GM23338 (cell line): ENCODE results near the gene LOXL1. TPM values are rescaled to one million over a fixed set of nuclear protein-coding genes. Genes with fewer than 3 reads are reported as not detected.

ENCODE experiments used
- ATAC-seq: fragments of 200-7000 bp; cut with Tn5 transposase; 3 replicates; pipeline ENCODE4 v1.9.1; 2020
- DNase-seq: peaks from one replicate; pipeline ENCODE4 v3.0.0-alpha.2; 2015; ENCODE audit warnings: low spot score
- H2AFZ ChIP-seq: fragments of 200-600 bp; sonication (generic); 2 replicates; pipeline ENCODE4 v1.8.0; 2016; ENCODE audit warnings: antibody characterized with exemption, mild to moderate bottlenecking, moderate library complexity
- H3F3A ChIP-seq: fragments of 200-600 bp; sonication (generic); replicated peaks from 2 replicates; pipeline ENCODE4 v1.8.0; 2017; ENCODE audit warnings: antibody characterized with exemption, mixed run types, low read depth
- H3K27ac ChIP-seq: fragments of 200-600 bp; sonication (generic); 2 replicates; pipeline ENCODE4 v1.6.1; 2016; ENCODE audit warnings: low read depth
- H3K27me3 ChIP-seq: fragments of 200-600 bp; sonication (generic); 2 replicates; pipeline ENCODE4 v1.8.0; 2016; ENCODE audit warnings: mild to moderate bottlenecking, mixed run types, moderate library complexity; ENCODE audit not compliant: insufficient read depth
- H3K36me3 ChIP-seq: fragments of 200-600 bp; sonication (generic); 2 replicates; pipeline ENCODE4 v1.8.0; 2016; ENCODE audit warnings: mild to moderate bottlenecking; ENCODE audit not compliant: insufficient read depth
- H3K4me1 ChIP-seq: fragments of 200-600 bp; sonication (generic); 2 replicates; pipeline ENCODE4 v1.8.0; 2016; ENCODE audit warnings: mild to moderate bottlenecking, moderate library complexity; ENCODE audit not compliant: insufficient read depth
- H3K4me2 ChIP-seq: fragments of 200-600 bp; sonication (generic); 2 replicates; pipeline ENCODE4 v1.7.1; 2017; ENCODE audit warnings: mixed run types
- H3K4me3 ChIP-seq: fragments of 200-600 bp; sonication (generic); 2 replicates; pipeline ENCODE4 v1.6.1; 2016; ENCODE audit warnings: mixed run types
- H3K79me2 ChIP-seq: fragments of 200-600 bp; sonication (generic); replicated peaks from 2 replicates; pipeline ENCODE4 v1.8.0; 2017; ENCODE audit warnings: mild to moderate bottlenecking; ENCODE audit not compliant: insufficient read depth
- H3K9me2 ChIP-seq: fragments of 200-600 bp; sonication (generic); 2 replicates; pipeline ENCODE4 v1.8.0; 2017; ENCODE audit not compliant: insufficient read depth
- H4K20me1 ChIP-seq: fragments of 200-600 bp; sonication (generic); replicated peaks from 2 replicates; pipeline ENCODE4 v1.8.0; 2017; ENCODE audit warnings: mild to moderate bottlenecking; ENCODE audit not compliant: insufficient read depth
- H3K27ac Mint-ChIP-seq: 2 replicates; pipeline ENCODE4 v1.8.0; 2020; ENCODE audit warnings: inconsistent platforms, mild to moderate bottlenecking, moderate library complexity, mixed read lengths
- H3K27me3 Mint-ChIP-seq: 3 replicates; pipeline ENCODE4 v1.8.0; 2022; ENCODE audit warnings: low read depth, mild to moderate bottlenecking, moderate library complexity, mixed read lengths, inconsistent platforms; ENCODE audit not compliant: insufficient read depth, poor library complexity
- H3K36me3 Mint-ChIP-seq: 3 replicates; pipeline ENCODE4 v1.8.0; 2021; ENCODE audit warnings: low read depth, mild to moderate bottlenecking, inconsistent platforms, moderate library complexity, mixed read lengths
- H3K4me1 Mint-ChIP-seq: 3 replicates; pipeline ENCODE4 v1.8.0; 2020; ENCODE audit warnings: mild to moderate bottlenecking, inconsistent platforms, mixed read lengths
- H3K4me3 Mint-ChIP-seq: 3 replicates; pipeline ENCODE4 v1.8.0; 2021; ENCODE audit warnings: moderate library complexity, mild to moderate bottlenecking, inconsistent platforms, mixed read lengths
- H3K9me3 Mint-ChIP-seq: 3 replicates; pipeline ENCODE4 v1.8.0; 2020; ENCODE audit warnings: moderate library complexity, mild to moderate bottlenecking, inconsistent platforms, mixed read lengths
- CREB1 ChIP-seq: fragments of 250-450 bp; sonication (Bioruptor Pico); IDR thresholded peaks from 2 replicates; pipeline ENCODE4 v1.5.0; 2020; ENCODE audit warnings: low read depth, mild to moderate bottlenecking, moderate library complexity
- EZH2 ChIP-seq: fragments of 200-600 bp; sonication (generic); IDR thresholded peaks from one replicate; pipeline ENCODE4 v1.8.0; 2017; ENCODE audit warnings: antibody characterized with exemption, mild to moderate bottlenecking, low read depth; ENCODE audit not compliant: unreplicated experiment
- EZH2phosphoT487 ChIP-seq: fragments of 200-600 bp; sonication (generic); IDR thresholded peaks from one replicate; pipeline ENCODE4 v1.8.1; 2018; ENCODE audit warnings: antibody characterized with exemption; ENCODE audit not compliant: unreplicated experiment
- JUNB ChIP-seq: IDR thresholded peaks from one replicate; pipeline ENCODE4 v1.6.1; 2016; ENCODE audit warnings: antibody characterized with exemption; ENCODE audit not compliant: unreplicated experiment
- NANOG ChIP-seq: IDR thresholded peaks from 2 replicates; pipeline ENCODE4 v1.6.1; 2016; ENCODE audit warnings: antibody characterized with exemption, borderline replicate concordance
- POLR2AphosphoS5 ChIP-seq: IDR thresholded peaks from 2 replicates; pipeline ENCODE4 v1.6.1; 2016; ENCODE audit warnings: antibody characterized with exemption, low read depth
- STAT1 ChIP-seq: IDR thresholded peaks from one replicate; pipeline ENCODE4 v1.6.1; 2016; ENCODE audit warnings: antibody characterized with exemption; ENCODE audit not compliant: unreplicated experiment
- ZNF114 ChIP-seq: fragments of 250-450 bp; sonication (Bioruptor Pico); IDR thresholded peaks from 2 replicates; pipeline ENCODE4 v1.5.0; 2020; ENCODE audit warnings: mild to moderate bottlenecking, moderate library complexity
- ZNF462 ChIP-seq: fragments of 250-450 bp; sonication (Bioruptor Pico); IDR thresholded peaks from 2 replicates; pipeline ENCODE4 v1.5.0; 2020; ENCODE audit warnings: mild to moderate bottlenecking, moderate library complexity
- polyA plus RNA-seq: library from polyadenylated mRNA; unstranded; fragments of >200 nt; fragmentation: Nextera tagmentation; extraction: Ambion mirVana; gene quantifications from 2 replicates; pipeline ENCODE4 v1.2.1, GENCODE V29; 2016
- total RNA-seq: library from RNA; depleted of rRNA; stranded (reverse); fragments of >200 nt; shearing (Covaris generic); gene quantifications from 2 replicates; pipeline ENCODE4 v1.2.3, GENCODE V29; 2014
- TF ChIP-seq, protein P1 (sequence below), 2 experiments: fragments of 200-600 bp in 1 of 2; sonication (generic) in 1 of 2; conservative IDR thresholded peaks; 2 replicates each; pipeline versions ENCODE4 v1.5.1 to v1.6.1; 2016 to 2017; ENCODE audit warnings: antibody characterized with exemption in 2 of 2, low read depth in 2 of 2, mild to moderate bottlenecking in 2 of 2, moderate library complexity in 1 of 2
- TF ChIP-seq, protein P2 (sequence below): IDR thresholded peaks from one replicate; pipeline ENCODE4 v1.6.1; 2018; ENCODE audit warnings: antibody characterized with exemption; ENCODE audit not compliant: unreplicated experiment
- TF ChIP-seq, protein P3 (sequence below): IDR thresholded peaks from 2 replicates; pipeline ENCODE4 v1.6.1; 2016; ENCODE audit warnings: antibody characterized with exemption

Gene LOXL1
- total and polyA plus RNA-seq, 2 experiments from 2014 or later, result 6.9 to 10.8 TPM

GRCh38 chr15:73921254-73921925, 4.9 kb upstream of the LOXL1 start:
- H3K36me3 Mint-ChIP-seq, result peaks cover 22% of the 10 kb centered on the region
- Histone ChIP-seq H2AFZ (no peak overlapping the region), H3K9me2 (no peaks in the 10 kb centered on the region), H3F3A (no peaks in the 10 kb centered on the region), H3K4me2 (peak overlapping the region; percentile 74; the same call in 1 of the 2 replicates), H3K4me1 (peaks cover 52% of the 10 kb centered on the region), H4K20me1 (no peaks in the 10 kb centered on the region), H3K79me2 (no peaks in the 10 kb centered on the region), H3K27me3 (peaks cover under 1% of the 10 kb centered on the region; the same call in 1 of the 2 replicates), H3K36me3 (no peaks in the 10 kb centered on the region), H3K27ac (no peak overlapping the region), H3K4me3 (no peak overlapping the region)
- ATAC-seq (no peak), DNase-seq (no peak)
- peaks cover 54% of the 10 kb centered on the region for H3K4me1 Mint-ChIP-seq
- H3K27ac Mint-ChIP-seq, result peak overlapping the region; percentile 7; the same call in 1 of the 2 replicates
- H3K9me3 Mint-ChIP-seq, result peaks cover 8% of the 10 kb centered on the region; the same call in 2 of the 3 replicates
- H3K27me3 Mint-ChIP-seq, result peaks cover 12% of the 10 kb centered on the region
- peak overlapping the region; percentile 9; the same call in 1 of the 3 replicates for H3K4me3 Mint-ChIP-seq
- no peak for TF ChIP-seq POLR2AphosphoS5
- TF ChIP-seq JUNB, result no peak
- TF ChIP-seq, protein P1, sequence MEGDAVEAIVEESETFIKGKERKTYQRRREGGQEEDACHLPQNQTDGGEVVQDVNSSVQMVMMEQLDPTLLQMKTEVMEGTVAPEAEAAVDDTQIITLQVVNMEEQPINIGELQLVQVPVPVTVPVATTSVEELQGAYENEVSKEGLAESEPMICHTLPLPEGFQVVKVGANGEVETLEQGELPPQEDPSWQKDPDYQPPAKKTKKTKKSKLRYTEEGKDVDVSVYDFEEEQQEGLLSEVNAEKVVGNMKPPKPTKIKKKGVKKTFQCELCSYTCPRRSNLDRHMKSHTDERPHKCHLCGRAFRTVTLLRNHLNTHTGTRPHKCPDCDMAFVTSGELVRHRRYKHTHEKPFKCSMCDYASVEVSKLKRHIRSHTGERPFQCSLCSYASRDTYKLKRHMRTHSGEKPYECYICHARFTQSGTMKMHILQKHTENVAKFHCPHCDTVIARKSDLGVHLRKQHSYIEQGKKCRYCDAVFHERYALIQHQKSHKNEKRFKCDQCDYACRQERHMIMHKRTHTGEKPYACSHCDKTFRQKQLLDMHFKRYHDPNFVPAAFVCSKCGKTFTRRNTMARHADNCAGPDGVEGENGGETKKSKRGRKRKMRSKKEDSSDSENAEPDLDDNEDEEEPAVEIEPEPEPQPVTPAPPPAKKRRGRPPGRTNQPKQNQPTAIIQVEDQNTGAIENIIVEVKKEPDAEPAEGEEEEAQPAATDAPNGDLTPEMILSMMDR (conservative IDR thresholded peaks at IDR 0.05; ENCODE audit: low read depth in 2 of 2), result no peak
- TF ChIP-seq EZH2, result no peak
- TF ChIP-seq EZH2phosphoT487, result no peak
- TF ChIP-seq ZNF114 (CRISPR knock-in tag), result no peak
- TF ChIP-seq STAT1, result no peak
- TF ChIP-seq CREB1 (CRISPR knock-in tag), result no peak
- TF ChIP-seq, protein P2, sequence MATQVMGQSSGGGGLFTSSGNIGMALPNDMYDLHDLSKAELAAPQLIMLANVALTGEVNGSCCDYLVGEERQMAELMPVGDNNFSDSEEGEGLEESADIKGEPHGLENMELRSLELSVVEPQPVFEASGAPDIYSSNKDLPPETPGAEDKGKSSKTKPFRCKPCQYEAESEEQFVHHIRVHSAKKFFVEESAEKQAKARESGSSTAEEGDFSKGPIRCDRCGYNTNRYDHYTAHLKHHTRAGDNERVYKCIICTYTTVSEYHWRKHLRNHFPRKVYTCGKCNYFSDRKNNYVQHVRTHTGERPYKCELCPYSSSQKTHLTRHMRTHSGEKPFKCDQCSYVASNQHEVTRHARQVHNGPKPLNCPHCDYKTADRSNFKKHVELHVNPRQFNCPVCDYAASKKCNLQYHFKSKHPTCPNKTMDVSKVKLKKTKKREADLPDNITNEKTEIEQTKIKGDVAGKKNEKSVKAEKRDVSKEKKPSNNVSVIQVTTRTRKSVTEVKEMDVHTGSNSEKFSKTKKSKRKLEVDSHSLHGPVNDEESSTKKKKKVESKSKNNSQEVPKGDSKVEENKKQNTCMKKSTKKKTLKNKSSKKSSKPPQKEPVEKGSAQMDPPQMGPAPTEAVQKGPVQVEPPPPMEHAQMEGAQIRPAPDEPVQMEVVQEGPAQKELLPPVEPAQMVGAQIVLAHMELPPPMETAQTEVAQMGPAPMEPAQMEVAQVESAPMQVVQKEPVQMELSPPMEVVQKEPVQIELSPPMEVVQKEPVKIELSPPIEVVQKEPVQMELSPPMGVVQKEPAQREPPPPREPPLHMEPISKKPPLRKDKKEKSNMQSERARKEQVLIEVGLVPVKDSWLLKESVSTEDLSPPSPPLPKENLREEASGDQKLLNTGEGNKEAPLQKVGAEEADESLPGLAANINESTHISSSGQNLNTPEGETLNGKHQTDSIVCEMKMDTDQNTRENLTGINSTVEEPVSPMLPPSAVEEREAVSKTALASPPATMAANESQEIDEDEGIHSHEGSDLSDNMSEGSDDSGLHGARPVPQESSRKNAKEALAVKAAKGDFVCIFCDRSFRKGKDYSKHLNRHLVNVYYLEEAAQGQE, result no peak
- TF ChIP-seq, protein P3, sequence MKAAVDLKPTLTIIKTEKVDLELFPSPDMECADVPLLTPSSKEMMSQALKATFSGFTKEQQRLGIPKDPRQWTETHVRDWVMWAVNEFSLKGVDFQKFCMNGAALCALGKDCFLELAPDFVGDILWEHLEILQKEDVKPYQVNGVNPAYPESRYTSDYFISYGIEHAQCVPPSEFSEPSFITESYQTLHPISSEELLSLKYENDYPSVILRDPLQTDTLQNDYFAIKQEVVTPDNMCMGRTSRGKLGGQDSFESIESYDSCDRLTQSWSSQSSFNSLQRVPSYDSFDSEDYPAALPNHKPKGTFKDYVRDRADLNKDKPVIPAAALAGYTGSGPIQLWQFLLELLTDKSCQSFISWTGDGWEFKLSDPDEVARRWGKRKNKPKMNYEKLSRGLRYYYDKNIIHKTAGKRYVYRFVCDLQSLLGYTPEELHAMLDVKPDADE, result no peak
- TF ChIP-seq ZNF462 (CRISPR knock-in tag), result no peak
- no peak for TF ChIP-seq NANOG
